Esophagus squamous epithelium (tissue), 5 donors: Measurements from ENCODE around the gene OR1D2. TPM values are rescaled to one million over a fixed set of nuclear protein-coding genes. Genes with fewer than 3 reads are reported as not detected.
"Not testable (repeated sequence)": the region's sequence is repeated elsewhere in the genome, so short reads cannot be mapped to it uniquely, and the experiment has no call there.

ENCODE experiments used
- DNase-seq: peaks from one replicate; lab custom pipeline; 2025; lab: John Stamatoyannopoulos, UW
- H3K27ac ChIP-seq, 4 donors: fragments of 200-600 bp; sonication (generic); one replicate each; pipeline ENCODE4 v1.5.1; 2016 to 2019; ENCODE audit warnings: mild to moderate bottlenecking in 1 of 4
- H3K27me3 ChIP-seq, 4 donors: fragments of 200-600 bp; sonication (generic); 1 replicate in 3 of 4; 2 replicates in 1 of 4; pipeline versions ENCODE4 v1.5.1 to v1.6.0; 2017 to 2021; ENCODE audit warnings: antibody characterized with exemption in 1 of 4
- H3K36me3 ChIP-seq, 3 donors: fragments of 200-600 bp; sonication (generic); one replicate each; pipeline ENCODE4 v1.5.1; 2016 to 2019
- H3K4me1 ChIP-seq, 3 donors: fragments of 200-600 bp; sonication (generic); one replicate each; pipeline ENCODE4 v1.5.1; 2017 to 2019
- H3K4me3 ChIP-seq, 4 donors: fragments of 200-600 bp; sonication (generic); 1 replicate in 3 of 4; 2 replicates in 1 of 4; pipeline ENCODE4 v1.5.1; 2016 to 2019; ENCODE audit warnings: mild to moderate bottlenecking in 2 of 4, moderate library complexity in 1 of 4
- H3K9me3 ChIP-seq, 3 donors: fragments of 200-600 bp; sonication (generic); one replicate each; pipeline ENCODE4 v1.5.1; 2016 to 2019
- CTCF ChIP-seq, 6 experiments: fragments of 450-650 bp in 4 of 6; fragments of 200-600 bp in 2 of 6; sonication (generic) in 2 of 6; IDR thresholded peaks; one replicate each; pipeline ENCODE4 v1.5.1; 2016 to 2019; ENCODE audit warnings: antibody characterized with exemption in 6 of 6, mild to moderate bottlenecking in 4 of 6, moderate library complexity in 4 of 6
- POLR2A ChIP-seq, 4 donors: fragments of 450-650 bp; IDR thresholded peaks; one replicate each; pipeline ENCODE4 v1.6.1; 2017; ENCODE audit warnings: antibody characterized with exemption in 4 of 4, mild to moderate bottlenecking in 4 of 4, moderate library complexity in 3 of 4
- WGBS, 2 donors: methylation state at CpG; one replicate each; pipeline ENCODE4 v1.1.5; 2018; 5-methylcytosine and 5-hydroxymethylcytosine counted together
- intact Hi-C: fragments of 100-400 bp; cut with DNase I; formaldehyde crosslinking; loops from one replicate; pipeline ENCODE4 v1.15.0; 2022
- total RNA-seq, 4 donors: library from RNA; depleted of rRNA; stranded (reverse); fragments of >200 nt; gene quantifications; one replicate each; pipeline ENCODE4 v1.1.0, GENCODE V29; 2016
- donor health status: DM: yes; HTN: yes; CAD: no.

OR1D2 gene, protein sequence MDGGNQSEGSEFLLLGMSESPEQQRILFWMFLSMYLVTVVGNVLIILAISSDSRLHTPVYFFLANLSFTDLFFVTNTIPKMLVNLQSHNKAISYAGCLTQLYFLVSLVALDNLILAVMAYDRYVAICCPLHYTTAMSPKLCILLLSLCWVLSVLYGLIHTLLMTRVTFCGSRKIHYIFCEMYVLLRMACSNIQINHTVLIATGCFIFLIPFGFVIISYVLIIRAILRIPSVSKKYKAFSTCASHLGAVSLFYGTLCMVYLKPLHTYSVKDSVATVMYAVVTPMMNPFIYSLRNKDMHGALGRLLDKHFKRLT
- total RNA-seq = not detected

- H3K27ac ChIP-seq = no peak within 1 kb of the TSS
- H3K4me1 ChIP-seq = no peaks in the 10 kb centered on the region
- TF ChIP-seq POLR2A (IDR thresholded peaks at IDR 0.05) = no peak
- TF ChIP-seq CTCF (IDR thresholded peaks at IDR 0.05) = no peak
- intact Hi-C loops = no loop called here
- no peaks in the 10 kb centered on the region for H3K27me3 ChIP-seq
- no peak within 1 kb of the TSS for H3K4me3 ChIP-seq
- no peak for DNase-seq
- 64 to 67% methylated on average over 2 to 3 of the region's 3 CpGs for WGBS, 2 donors
- no peaks in the 10 kb centered on the region for H3K36me3 ChIP-seq
- peaks cover 0 to 3% (median 0%) of the 10 kb centered on the region in 3 donors for H3K9me3 ChIP-seq
These were observed at the start of gene OR1D2 for GRCh38 chr17:3104322-3104721. Gene OR1D2 (minus strand): TSS chr17:3104422. CDS start chr17:3092996, 11,426 bp downstream.

DNA sequence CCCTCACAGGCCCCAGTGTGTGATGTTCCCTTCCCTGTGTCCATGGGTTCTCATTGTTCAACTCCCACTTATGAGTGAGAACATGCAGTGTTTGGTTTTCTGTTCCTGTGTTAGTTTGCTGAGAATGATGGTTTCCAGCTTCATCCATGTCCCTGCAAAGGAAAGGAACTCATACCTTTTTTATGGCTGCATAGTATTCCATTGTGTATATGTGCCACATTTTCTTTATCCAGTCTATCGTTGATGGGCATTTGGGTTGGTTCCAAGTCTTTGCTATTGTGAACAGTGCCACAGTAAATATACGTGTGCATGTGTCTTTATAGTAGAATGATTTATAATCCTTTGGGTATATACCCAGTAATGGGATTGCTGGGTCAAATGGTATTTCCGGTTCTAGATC is 33.3 kb upstream of the OR1D2 start:
- 74 to 83% methylated on average over 3 of the region's 3 CpGs for WGBS, 2 donors

GRCh38 chr17:3127451-3127850 is 23.2 kb upstream of the OR1D2 start, which contains the start of gene OR1G1:
Gene OR1G1 (minus strand): TSS chr17:3127551. CDS start chr17:3127551, 0 bp downstream.
- intact Hi-C loops = no loop called here
- H3K4me3 ChIP-seq = no peak within 1 kb of the TSS
- H3K27ac ChIP-seq = no peak within 1 kb of the TSS
- TF ChIP-seq CTCF (IDR thresholded peaks at IDR 0.05) (no peak), POLR2A (IDR thresholded peaks at IDR 0.05) (no peak)
- 72 to 83% methylated on average over 2 of the region's 2 CpGs for WGBS, 2 donors
- peaks cover 0 to 26% (median 0%) of the 10 kb centered on the region in 4 donors for H3K27me3 ChIP-seq
- H3K36me3 ChIP-seq = no peaks in the 10 kb centered on the region
- H3K9me3 ChIP-seq = no peaks in the 10 kb centered on the region
- H3K4me1 ChIP-seq = no peaks in the 10 kb centered on the region
- no peak for DNase-seq

More for the DNA sequence above, 33.3 kb upstream of the OR1D2 start:
- H3K27ac ChIP-seq, H3K4me3 ChIP-seq, H3K36me3 ChIP-seq, DNase-seq, H3K4me1 ChIP-seq, H3K9me3 ChIP-seq, intact Hi-C loops, H3K27me3 ChIP-seq: not testable (repeated sequence)

DNA sequence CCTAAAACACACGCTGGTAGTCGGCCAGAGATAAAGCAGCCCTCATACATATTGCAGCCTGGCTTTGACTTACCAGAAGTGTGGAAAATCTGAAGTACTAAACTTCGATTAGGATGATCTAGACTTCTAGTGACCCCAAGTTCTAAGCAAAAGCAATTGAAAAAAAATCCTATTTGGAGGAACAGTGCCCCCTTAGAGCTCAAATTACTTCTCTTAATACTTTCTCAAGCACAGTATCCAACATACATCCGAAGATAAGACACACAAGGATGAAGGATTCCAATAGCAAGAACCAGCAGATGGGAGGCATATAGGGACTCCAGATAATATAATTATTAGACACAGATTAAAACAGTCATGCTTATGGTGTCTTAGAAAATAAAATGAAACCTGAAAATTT is 30.4 kb downstream of the OR1D2 start:
- H3K27ac ChIP-seq, H3K27me3 ChIP-seq, H3K4me3 ChIP-seq, H3K4me1 ChIP-seq, H3K36me3 ChIP-seq, H3K9me3 ChIP-seq, DNase-seq, intact Hi-C loops: not testable (repeated sequence)
- 39 to 52% methylated on average over 4 of the region's 4 CpGs for WGBS, 2 donors

- H3K27ac ChIP-seq, H3K4me1 ChIP-seq, intact Hi-C loops, H3K9me3 ChIP-seq, H3K36me3 ChIP-seq, DNase-seq, H3K4me3 ChIP-seq, H3K27me3 ChIP-seq: not testable (repeated sequence)
- 40 to 43% methylated on average over 1 of the region's 1 CpG for WGBS, 2 donors
These were observed 39.0 kb downstream of the OR1D2 start for GRCh38 chr17:3065192-3065591.

GRCh38 chr17:3063507-3063906 is 40.7 kb downstream of the OR1D2 start, which contains the start of gene OR1D5:
Gene OR1D5 (minus strand): TSS chr17:3063607. CDS start chr17:3063607, 0 bp downstream.
- 20% methylated on average over 1 of the region's 2 CpGs; no CpG with 5 or more reads in 1 of the 2 donors for WGBS, 2 donors
- H3K4me1 ChIP-seq, H3K27ac ChIP-seq, DNase-seq, H3K4me3 ChIP-seq, H3K36me3 ChIP-seq, H3K27me3 ChIP-seq, H3K9me3 ChIP-seq, intact Hi-C loops: not testable (repeated sequence)

DNA sequence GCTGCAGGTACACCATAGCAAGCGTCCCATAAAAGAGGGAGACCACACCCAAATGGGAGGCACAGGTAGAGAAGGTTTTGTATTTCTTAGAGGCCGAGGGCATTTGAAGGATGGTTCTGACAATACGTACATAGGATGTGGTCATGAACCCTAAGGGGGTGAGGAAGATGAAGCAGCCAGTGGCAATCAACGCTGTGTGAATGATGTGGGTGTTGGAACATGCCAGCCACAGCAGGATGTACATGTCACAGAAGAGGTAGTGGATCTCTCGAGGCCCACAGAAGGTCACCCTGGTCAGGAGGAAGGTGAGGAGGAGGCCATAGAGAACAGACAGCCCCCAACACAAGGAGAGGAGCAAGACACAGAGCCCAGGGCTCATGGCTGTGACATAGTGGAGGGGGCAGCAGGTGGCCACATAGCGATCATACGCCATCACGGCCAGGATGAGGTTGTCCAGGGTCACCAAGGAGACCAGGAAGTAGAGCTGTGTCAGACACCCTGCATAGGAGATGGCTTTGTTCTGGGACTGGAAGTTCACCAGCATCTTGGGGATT is 41.3 kb downstream of the OR1D2 start:
- 83 to 84% methylated on average over 4 to 7 of the region's 8 CpGs for WGBS, 2 donors
- H3K9me3 ChIP-seq, H3K4me3 ChIP-seq, H3K27me3 ChIP-seq, H3K4me1 ChIP-seq, H3K27ac ChIP-seq, DNase-seq, H3K36me3 ChIP-seq, intact Hi-C loops: not testable (repeated sequence)

- WGBS, 2 donors = 89% methylated on average over 1 of the region's 2 CpGs; no CpG with 5 or more reads in 1 of the 2 donors
- not testable (repeated sequence) for H3K27ac ChIP-seq
These were observed 49.4 kb downstream of the OR1D2 start for GRCh38 chr17:3054868-3055267.

More at GRCh38 chr17:3054868-3055267, 49.4 kb downstream of the OR1D2 start:
- H3K4me1 ChIP-seq, H3K9me3 ChIP-seq, DNase-seq, H3K4me3 ChIP-seq, H3K27me3 ChIP-seq, H3K36me3 ChIP-seq, intact Hi-C loops: not testable (repeated sequence)
